ENCODE measurements around the gene TBC1D5.

Gene TBC1D5

DNA sequence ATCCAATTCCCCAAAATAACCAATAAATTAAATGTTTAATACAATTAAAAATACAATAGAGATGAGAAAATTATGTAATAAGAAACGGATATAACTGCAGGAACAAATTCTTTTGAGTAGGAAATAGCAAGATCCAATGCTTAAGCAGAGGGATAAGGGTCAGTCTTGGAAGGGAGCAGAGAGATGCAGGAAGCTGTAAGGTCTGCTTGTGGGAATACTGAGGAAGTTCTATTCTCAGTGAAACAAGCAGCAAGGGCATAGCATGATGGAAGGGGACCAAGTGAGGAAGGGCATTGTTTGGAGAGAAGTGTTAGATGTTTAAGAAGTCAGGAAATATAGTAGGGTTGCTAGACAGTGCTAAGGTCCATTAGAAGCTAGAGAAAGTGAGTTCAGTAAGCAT is 409.0 kb downstream of the TBC1D5 start:
- DNase-seq: no peak

DNA sequence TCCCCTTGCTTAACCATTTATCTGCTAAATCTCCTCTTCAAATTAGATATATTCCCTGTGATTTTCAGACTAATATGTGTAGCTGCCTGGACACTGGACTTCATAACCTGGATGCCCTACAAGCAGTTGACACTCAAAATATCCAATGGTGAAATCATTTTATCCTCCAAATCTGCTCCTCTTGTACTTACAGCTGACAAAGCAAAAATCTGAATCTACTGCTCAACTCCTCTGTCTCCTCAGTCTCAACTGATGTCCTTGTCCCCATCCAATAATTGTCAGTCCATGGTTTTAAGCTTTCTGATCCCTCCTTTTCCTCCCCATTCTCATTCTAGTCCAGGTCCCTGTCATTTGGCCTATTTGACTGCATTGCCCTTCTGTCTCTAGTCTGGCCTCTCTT is 411.8 kb downstream of the TBC1D5 start:
- DNase-seq: no peak

DNA sequence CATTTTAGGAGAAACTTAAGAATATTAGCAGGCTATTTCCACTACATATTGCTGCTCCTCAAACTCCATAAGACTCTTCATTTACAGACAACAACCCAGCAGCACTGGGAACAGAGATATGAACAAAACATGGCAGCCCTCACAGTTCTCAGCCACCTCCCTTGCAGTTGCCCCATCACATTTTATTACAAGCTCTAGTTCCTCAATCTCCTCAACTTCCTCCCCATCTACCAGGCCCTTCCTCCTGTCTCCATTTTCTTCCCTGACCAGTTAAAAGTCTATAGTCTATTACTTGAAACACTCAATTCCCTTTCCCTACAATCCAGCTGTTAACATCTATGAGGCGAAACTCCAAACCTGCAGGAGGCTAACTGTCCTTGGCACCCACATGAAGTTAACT is 412.5 kb downstream of the TBC1D5 start:
- no peak for DNase-seq

DNA sequence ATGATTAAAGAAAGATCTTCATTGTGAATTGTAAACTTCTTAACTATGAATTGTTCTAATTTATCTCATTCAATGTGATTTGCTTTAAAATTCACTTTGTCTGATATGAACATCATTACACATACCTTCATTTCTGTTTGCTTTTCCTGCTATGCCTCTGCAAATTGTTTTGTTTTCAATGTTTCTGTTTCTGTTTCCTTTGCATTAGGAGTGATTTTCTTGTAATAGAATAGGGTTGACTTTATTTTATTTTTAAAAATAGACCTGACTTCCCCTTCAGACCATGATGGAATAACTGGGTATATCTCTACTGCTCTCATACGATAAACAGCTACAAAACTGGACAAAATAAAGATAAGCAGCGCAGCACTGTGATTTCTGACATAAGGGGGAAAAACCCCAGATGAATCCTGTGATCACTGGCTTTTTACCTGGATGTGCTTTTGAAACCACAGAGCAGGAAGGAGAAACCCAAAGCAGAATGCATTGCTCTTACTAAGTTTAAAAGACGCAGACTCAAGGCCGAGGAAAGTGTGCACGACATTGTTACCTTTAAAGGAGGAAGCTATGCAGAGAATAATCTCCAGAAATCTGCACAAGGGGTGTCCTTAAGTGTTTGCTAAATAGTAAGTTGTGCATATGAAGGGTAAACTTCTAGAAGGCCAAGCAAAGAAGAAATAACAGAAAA is 420.2 kb downstream of the TBC1D5 start:
- no peak for DNase-seq

DNA sequence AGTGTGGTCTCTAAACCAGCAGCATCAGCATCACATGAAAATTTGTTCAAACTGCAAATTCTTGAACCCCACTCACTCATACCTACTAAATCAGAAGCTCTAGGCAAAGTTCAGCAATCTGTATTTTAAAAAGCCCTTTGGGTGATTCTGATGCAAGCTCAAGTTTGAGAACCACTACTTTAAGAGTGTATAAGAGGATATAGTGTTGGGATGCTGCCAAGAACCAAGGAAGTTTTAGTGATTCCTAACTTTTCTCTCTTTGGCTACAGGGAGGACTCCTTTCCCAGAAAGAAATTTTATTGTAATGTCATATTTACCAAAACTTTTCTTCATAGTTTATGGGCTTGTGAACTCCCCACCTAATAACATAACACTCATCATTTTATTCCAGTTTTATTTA is 422.2 kb downstream of the TBC1D5 start:
- DNase-seq: no peak

DNA sequence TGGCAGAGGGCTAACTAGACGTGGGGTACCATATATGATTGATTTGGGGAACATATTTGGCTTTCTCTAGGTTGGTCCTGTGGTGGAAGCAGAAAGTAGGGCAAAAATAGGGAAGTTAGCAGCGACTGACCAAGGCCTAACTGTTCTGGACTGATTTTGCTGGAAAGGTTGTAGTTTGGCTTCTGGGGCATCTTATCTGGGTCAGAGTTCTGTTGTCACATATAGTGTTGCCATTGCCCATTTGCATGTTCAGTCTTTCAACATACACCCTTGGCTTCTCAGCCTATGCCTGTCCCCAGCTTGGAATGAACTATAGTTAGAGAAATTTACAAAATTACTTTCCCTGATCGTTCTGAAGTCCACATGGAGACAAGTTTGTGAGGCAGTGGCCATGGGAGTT is 426.5 kb downstream of the TBC1D5 start:
- no peak for DNase-seq

DNA sequence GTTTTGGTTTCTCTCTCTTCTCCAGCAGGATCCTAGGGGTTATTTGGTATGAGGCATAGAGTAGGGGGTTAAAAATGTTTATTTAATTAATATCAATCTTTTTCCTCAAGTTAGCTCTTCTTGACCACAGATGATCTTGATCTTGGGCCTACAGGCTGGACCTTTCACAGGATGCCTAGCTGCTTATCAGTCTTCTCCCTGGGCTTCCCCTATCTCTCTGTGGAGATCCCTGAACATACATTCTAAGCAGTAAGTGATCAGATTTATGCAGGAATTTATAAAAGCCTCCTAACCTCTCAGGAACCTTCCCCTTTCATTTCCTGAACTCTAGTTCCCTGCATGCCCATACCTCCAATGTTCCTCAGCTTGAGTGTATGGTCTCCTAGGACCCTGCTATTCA is 428.3 kb downstream of the TBC1D5 start:
- no peak for DNase-seq

DNA sequence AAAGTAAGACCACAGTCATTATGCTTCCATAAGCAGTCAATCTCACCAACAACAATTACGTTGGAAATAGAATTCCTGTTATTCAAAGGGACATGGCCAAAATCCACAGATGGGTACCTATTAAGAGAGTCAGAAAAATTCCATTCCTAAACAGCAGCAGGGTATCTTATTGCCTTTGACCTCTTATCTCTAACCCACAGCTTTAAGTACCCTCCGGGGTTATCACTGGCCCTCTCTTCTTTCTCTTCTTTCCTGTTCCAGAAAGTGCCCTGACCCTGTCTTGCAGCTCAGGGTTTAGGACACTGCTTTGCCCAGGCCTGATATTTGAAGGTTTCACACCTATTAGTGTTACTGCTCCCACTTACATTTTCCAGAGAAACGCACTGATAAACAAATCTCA is 428.7 kb downstream of the TBC1D5 start:
- no peak for DNase-seq

DNA sequence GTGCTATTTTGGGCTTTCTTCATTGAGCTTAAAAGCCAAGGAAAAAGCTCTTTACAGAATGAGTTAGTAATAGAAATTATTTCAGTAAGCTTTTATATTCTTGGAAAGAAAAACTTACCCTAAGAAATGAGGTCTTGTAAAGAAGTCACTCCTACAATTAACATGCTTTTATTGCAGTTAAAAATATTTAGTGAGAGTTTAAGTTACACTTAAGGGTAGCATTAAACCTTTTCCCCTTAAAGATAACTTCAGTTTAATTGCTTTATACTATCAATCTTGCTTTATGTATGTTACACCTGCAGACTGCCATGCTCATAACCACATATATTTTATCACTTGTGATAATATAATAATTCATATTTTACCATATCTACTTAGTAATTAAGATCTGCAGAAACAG is 431.4 kb downstream of the TBC1D5 start:
- no peak for DNase-seq

DNA sequence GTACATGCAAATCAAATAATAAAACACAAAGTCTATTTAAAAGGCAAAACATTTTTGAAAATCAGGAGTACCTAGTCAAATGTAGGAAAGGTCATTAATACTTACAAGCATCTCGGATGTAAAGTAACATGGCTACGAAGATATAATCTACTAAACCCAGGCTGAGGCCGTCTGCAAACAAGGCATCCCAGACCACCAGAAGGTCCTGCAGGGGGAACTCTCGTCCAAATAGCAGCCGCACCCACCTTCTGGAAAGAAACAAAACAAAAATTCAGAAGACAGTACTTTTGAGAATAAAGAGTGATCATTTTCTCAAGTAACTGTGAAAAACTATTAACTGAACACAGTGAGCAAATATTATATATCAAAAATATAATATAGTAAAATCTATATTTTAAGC is 434.5 kb downstream of the TBC1D5 start:
- DNase-seq: no peak

DNA sequence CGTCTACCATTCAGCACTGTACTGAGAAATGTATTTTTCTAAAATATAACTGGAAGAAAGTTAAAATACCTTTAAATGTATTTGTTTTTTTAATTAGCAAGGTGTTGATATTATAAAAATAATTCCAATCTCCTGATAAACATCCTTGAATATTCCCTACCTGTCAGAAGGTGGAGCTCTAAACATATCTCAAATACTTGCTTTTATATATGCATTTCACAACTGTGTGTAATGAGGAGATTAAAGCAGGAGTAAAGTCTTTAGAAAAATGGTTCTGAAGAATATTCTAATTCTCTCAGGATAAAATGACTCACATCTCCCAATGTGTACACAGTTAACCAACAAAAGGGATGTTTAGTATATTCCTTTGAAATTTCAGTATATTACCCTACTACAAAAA is 434.9 kb downstream of the TBC1D5 start:
- no peak for DNase-seq

DNA sequence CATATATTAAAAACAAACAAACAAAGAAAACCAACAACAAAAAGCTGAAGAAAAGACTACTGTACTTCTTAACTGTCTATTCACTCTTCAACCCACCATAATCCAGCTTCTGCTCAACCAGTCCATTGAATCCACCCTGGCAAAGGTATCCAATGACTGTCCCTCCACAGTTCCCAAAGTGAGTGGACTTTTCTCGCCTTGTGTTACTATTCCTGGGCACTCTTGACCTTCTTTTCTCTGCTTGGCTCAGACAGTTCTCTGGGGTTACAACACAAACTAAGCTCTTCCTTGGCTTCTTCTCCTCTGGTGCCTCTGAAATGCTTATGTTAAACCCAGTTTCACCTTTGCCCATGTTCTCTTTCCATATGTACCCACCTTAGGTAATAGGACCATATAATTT is 437.5 kb downstream of the TBC1D5 start:
- DNase-seq: no peak

DNA sequence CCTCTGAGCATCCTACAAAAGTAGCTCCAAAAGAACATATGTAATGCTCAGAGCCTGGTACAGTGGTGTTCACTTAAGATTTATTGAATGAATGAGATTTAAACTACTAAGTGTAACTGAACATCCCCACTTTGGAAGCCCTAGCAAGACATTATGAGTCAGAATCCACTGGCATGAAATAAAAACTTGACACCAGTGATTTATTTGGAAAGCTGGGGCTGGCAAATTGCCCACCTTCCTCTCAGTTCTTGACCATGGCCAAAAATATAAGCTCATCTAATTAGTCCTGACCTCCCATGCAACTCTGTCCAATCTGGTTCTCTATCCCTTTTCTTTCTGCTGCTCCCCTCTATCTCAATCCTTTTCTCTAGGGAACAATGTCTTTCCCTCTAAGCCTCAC is 439.7 kb downstream of the TBC1D5 start:
- DNase-seq: no peak

DNA sequence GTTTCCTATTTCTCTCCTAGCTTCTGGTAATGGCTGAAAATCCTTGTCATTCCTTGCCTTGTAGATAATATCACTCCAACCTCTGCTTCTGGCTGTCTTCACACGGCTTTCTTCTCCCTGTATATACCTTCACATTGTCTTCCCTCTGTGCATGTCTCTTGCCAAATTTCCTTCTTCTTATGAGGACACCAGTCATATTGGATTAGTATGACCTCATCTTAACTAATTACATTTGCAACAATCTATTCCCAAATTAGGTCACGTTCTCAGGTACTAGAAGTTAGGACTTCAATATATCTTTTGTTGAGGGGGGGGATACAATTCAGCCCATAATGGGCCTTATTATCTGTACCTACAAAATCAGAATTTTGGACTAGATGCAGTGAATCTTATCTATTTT is 440.3 kb downstream of the TBC1D5 start:
- no peak for DNase-seq

DNA sequence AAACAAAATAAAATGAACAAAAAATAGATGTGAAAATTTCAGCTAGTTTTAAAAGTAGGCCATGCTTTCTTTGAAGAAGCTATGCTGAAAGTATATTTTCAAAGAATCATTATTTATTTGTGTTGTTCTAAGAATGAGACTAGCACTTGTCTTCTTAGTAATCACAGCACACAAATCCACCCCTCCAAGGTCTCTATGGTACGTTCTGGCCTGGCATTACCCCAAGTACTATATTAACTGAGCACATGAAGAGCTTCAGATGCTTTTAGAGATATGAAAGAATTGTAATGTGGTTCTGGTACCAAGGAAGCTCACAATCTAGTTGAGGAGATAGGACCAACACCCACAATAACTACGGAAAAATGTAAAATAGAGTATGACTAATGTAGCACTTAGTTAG is 441.2 kb downstream of the TBC1D5 start:
- DNase-seq: no peak

DNA sequence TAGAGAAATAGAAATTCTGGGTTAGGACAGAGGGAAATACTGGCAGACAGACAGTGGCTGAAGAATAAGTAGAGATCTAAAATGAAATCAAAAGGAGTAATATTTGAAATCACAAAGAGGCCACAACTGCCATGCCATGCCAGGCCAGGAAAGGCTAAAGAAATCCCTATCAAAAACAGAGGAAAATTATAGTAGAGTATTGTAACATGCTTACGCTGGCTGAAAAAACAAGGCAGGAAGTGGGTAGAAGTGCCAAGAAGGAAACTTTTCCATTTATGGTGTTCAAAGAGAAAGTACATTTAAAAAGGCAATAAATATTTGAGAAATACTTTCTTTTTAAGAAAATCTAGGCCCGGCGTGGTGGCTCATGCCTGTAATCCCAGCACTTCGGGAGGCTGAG is 442.0 kb downstream of the TBC1D5 start:
- DNase-seq: no peak

DNA sequence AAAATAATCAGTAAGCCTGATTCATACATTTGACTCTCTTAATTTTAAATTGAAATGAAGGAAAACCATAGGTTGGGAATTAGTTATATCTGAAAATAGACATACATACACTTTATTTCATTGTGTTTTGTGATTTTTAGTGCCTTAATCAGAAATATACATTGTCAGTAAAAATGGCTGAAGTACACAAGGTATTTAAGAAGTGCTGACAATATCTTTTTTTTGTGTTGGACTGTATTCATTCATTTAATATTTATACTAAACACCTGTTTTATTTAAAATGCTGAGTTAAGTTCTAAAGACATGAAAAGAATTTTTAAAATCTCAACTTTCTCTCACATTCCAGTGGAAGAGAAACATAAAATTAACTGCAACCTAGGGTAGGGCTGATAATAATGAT is 444.4 kb downstream of the TBC1D5 start:
- DNase-seq: no peak

DNA sequence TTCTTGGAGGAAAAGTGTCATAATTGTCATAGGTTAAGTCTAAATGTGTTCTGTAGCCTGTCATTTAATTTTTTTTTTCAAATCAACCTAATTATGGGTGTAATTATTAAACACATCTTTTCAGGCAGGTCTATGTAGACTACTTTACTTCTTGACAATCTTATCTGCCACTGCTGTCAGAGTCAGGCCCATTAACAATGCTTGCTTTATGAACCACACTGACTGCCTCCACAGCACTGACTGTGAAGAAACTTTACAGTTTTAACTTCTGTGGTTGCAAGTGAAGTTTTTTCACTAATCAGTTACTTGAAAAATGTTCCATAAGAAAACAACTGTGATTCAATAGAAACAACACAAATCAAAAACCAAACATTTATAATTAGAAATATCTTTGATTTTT is 449.9 kb downstream of the TBC1D5 start:
- DNase-seq: no peak

DNA sequence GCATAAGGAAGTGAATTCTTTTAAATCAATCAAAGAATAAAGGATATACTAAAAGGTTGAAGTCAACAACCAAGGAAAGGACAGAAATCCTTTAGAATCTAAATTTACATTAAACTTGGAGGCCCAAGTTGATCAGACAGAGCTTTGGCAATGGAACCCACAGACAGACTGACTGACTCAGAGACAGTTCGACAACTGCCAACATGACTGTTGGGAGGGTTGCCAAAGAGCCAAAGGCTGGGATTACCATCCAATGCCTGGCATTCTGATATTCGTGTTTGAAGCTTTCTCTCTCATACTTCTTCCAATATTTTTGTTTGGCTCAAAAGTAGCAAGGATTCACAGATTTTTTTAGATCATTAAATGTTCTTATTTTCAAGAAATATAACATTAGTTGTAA is 451.5 kb downstream of the TBC1D5 start:
- DNase-seq: no peak

DNA sequence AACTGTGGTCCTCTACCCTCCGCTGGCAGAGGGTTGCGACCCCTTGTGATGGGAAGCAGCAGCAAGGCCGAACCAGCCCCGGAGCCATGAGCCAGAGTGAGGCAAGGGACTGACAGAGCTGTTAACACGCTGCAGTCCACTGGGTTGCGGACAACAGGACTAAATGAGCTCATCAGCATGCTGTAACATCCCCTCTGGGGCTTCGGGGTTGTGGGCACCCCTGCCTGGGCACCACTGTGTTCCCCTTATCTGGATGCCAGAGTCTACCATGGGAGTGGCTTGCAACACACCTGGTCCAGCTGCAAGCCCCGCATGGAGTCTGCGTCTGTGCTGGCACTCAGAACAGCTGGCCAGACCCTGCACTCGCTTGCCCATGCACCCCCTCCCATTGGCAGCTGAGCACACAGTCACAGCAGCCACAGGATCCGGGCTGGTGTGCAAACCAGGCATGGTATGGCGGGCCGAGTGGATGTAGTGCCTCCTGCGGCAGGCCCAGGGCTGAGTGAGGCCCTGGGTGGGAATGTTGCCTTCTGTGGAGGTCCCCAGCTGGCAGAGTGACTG is 453.5 kb downstream of the TBC1D5 start:
- DNase-seq: no peak

DNA sequence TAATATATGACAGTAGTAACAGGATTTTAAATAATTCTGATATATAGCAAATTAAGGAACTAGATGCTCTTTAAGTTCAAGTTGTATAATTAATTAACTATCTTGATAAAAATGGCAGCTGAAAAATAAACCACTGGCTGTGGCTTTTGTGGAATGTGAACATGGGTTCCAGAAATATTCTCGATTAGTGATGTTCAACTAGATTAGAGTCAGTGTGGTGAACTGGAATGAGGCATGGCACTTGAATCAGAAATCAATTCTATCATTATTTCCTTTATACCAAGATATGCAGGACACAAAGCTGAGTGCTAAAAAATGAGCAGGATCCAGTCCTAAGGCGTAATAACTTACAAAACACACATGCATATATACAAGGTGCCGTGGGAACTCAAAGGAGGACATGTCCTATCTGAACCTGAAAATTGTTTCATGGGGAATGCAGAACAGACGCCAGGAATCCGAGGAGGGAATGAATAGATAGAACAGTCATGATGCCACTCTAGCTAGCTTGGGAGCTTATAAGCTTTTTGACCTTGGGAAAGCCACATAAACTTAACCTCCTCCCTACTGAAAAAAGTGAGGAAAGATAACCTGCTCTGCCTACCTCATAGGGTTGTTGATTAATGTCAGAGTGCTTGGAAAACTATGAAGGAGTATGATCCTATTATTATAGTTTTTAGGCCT is 455.3 kb downstream of the TBC1D5 start:
- no peak for DNase-seq

DNA sequence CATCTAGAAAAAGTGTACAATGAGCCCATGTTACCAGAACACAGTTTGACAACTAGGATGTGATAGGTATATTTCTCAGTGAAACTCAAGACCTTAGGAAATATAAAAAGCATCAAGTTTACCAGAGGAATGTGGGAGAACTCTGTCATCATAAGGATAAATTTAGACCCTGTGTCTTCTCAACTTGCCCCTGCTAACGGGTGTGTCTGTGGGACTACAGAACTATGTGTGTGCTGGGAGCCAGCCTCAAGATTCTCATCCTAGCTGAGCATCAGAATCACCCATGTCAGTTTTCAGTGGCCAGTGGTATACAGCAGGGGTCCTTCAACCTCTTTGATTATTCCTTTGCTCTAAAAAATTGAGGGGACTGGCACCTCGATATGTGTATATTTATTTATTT is 464.4 kb downstream of the TBC1D5 start:
- no peak for DNase-seq

DNA sequence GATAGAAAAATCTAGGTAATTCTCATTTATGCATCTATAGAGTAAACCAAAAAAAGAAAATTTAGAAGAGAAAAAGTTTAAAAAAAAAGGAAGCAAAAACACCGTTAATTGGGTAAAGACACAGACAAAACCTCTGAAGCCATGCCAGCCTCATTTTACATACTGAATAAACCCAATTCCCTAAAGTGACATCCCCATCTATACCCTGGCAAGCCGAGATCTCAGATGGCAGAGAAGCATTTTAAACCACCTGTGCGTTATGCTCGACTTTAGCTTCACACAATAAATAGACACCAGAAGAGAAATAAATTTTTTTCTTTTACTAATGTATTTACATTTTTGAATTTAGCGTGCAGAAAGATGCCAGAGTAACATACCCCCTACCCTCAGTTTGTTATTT is 475.6 kb downstream of the TBC1D5 start:
- no peak for DNase-seq

DNA sequence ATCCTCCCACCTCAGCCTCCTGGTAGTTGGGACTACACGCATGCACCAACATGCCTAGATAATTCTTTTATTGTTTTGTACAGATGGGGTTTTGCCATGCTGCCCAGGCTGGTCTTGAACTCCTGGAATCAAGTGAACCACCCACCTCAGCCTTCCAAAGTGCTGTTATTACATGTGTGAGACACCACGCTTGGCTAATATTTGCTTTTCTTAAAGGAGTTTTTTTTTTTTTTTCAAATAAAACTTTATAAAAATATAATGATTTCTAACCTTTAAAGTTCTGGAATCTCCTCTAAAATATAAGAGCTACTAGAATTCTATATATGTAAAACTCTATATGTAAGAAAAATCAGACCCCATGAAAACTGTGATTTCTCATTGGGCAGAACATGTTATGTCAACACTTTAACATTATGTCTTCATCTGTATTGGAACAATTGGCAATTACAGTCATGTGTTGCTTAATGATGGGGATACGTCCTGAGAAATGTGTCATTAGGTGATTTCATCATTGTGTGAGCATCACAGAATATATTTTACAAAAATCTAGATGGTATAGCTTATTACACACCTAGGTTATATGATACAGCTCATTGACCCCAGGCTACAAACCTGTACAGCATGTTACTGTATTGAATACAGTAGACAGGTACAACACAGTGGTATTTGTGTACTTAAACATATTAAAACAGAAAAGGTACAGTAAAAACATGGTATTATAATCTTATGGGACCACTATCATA is 480.6 kb downstream of the TBC1D5 start:
- no peak for DNase-seq
